NT2/D1 (cell line): ENCODE data around the gene MBL2.

ENCODE experiments used
- YY1 ChIP-seq: IDR thresholded peaks from 2 replicates; pipeline ENCODE4 v1.6.1; 2011; ENCODE audit not compliant: insufficient read length, insufficient read depth
- ZNF274 ChIP-seq: IDR thresholded peaks from 2 replicates; pipeline ENCODE4 v1.6.1; 2011; ENCODE audit warnings: mild to moderate bottlenecking, low read depth, low read length

DNA sequence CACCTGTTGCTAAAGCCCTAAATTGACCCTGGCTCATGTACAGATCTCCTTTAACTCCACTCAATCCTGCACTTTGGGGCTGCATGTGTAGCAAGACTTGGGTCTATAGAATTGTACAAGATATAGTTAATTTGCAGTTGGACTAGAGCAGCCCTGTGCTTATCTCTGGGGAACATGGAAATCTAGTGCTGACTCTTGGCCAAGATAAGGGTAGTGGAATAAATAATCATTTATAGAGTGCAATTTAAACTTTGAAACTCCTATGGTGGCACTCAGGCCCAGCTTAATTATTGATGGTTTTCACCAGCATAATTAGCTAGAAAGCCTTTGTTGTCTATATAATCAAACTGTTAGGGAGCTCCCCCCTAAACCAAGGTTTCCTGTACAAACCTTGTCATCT, 39.2 kb upstream of the MBL2 start:
- TF ChIP-seq ZNF274 = no peak
- TF ChIP-seq YY1 = no peak
